H9 (cell line): ENCODE data around the gene CAMKV. TPM values are rescaled to one million over a fixed set of nuclear protein-coding genes. Genes with fewer than 3 reads are reported as not detected.

ENCODE experiments used
- DNase-seq: peaks from one replicate; pipeline ENCODE4 v3.0.0-alpha.2; 2017
- H2AFZ ChIP-seq: one replicate; pipeline ENCODE4 v1.6.1; 2013; ENCODE audit warnings: mild to moderate bottlenecking, low read length, control low read depth, moderate library complexity
- H2AK5ac ChIP-seq: 2 replicates; pipeline ENCODE4 v1.6.1; 2013; ENCODE audit warnings: low read length, control low read depth, mixed read lengths; ENCODE audit not compliant: insufficient read length
- H2BK120ac ChIP-seq: one replicate; pipeline ENCODE4 v1.6.1; 2013; ENCODE audit warnings: low read depth, mild to moderate bottlenecking, low read length, control low read depth, inconsistent platforms; ENCODE audit not compliant: poor library complexity, severe bottlenecking
- H2BK12ac ChIP-seq: 2 replicates; pipeline ENCODE4 v1.6.1; 2013; ENCODE audit warnings: low read length, control low read depth, mixed read lengths, low read depth; ENCODE audit not compliant: insufficient read length
- H2BK15ac ChIP-seq: 2 replicates; pipeline ENCODE4 v1.6.1; 2013; ENCODE audit warnings: low read depth, low read length, control low read depth
- H2BK20ac ChIP-seq: one replicate; pipeline ENCODE4 v1.6.1; 2013; ENCODE audit warnings: low read depth, mild to moderate bottlenecking, low read length, control low read depth, inconsistent platforms; ENCODE audit not compliant: poor library complexity, severe bottlenecking
- H2BK5ac ChIP-seq: 2 replicates; pipeline ENCODE4 v1.6.1; 2013; ENCODE audit warnings: low read length, control low read depth, mixed read lengths; ENCODE audit not compliant: insufficient read length
- H3K14ac ChIP-seq: 2 replicates; pipeline ENCODE4 v1.6.1; 2013; ENCODE audit warnings: low read length, control low read depth; ENCODE audit not compliant: insufficient read depth
- H3K18ac ChIP-seq: 2 replicates; pipeline ENCODE4 v1.6.1; 2013; ENCODE audit warnings: low read depth, mild to moderate bottlenecking, mixed read lengths, low read length, control low read depth; ENCODE audit not compliant: insufficient read length
- H3K23ac ChIP-seq: 2 replicates; pipeline ENCODE4 v1.6.1; 2013; ENCODE audit warnings: low read length, control low read depth, mixed read lengths, low read depth; ENCODE audit not compliant: insufficient read length
- H3K23me2 ChIP-seq: 2 replicates; pipeline ENCODE4 v1.6.1; 2013; ENCODE audit warnings: low read depth, mild to moderate bottlenecking, mixed read lengths, low read length, control low read depth; ENCODE audit not compliant: insufficient read length, poor library complexity, severe bottlenecking
- H3K27ac ChIP-seq: 2 replicates; pipeline ENCODE4 v1.5.1; 2013; ENCODE audit warnings: low read length, control low read depth, mixed read lengths, low read depth; ENCODE audit not compliant: insufficient read length
- H3K27me3 ChIP-seq: 2 replicates; pipeline ENCODE4 v1.6.1; 2013; ENCODE audit warnings: low read length, control low read depth, inconsistent platforms; ENCODE audit not compliant: insufficient read depth
- H3K4ac ChIP-seq: 2 replicates; pipeline ENCODE4 v1.6.1; 2013; ENCODE audit warnings: low read depth, mild to moderate bottlenecking, control low read depth, inconsistent platforms, low read length, moderate library complexity
- H3K4me1 ChIP-seq: 2 replicates; pipeline ENCODE4 v1.6.1; 2013; ENCODE audit warnings: low read length, control low read depth, inconsistent platforms; ENCODE audit not compliant: insufficient read depth
- H3K4me2 ChIP-seq: 2 replicates; pipeline ENCODE4 v1.6.1; 2013; ENCODE audit warnings: low read length, control low read depth, mixed read lengths; ENCODE audit not compliant: insufficient read length, insufficient read depth
- H3K56ac ChIP-seq: 2 replicates; pipeline ENCODE4 v1.6.1; 2013; ENCODE audit warnings: low read depth, mild to moderate bottlenecking, mixed read lengths, low read length, control low read depth; ENCODE audit not compliant: insufficient read length
- H3K79me1 ChIP-seq: 2 replicates; pipeline ENCODE4 v1.6.1; 2013; ENCODE audit warnings: low read depth, mild to moderate bottlenecking, moderate library complexity, low read length, control low read depth, inconsistent platforms; ENCODE audit not compliant: insufficient read depth, poor library complexity, severe bottlenecking
- H3K79me2 ChIP-seq: 2 replicates; pipeline ENCODE4 v1.6.1; 2013; ENCODE audit warnings: low read length, control low read depth, inconsistent platforms; ENCODE audit not compliant: insufficient read depth
- H3K9ac ChIP-seq: 2 replicates; pipeline ENCODE4 v1.6.1; 2013; ENCODE audit warnings: low read length, control low read depth, mixed read lengths; ENCODE audit not compliant: insufficient read length; ENCODE audit errors: extremely low read depth
- H3K9me3 ChIP-seq: one replicate; pipeline ENCODE4 v1.6.1; 2013; ENCODE audit warnings: low read depth, low read length, inconsistent platforms; ENCODE audit not compliant: control insufficient read depth
- H3T11ph ChIP-seq: one replicate; pipeline ENCODE4 v1.6.1; 2013; ENCODE audit warnings: mild to moderate bottlenecking, low read length, control low read depth, inconsistent platforms
- H4K20me1 ChIP-seq: one replicate; pipeline ENCODE4 v1.6.1; 2013; ENCODE audit not compliant: control insufficient read depth, insufficient read length, insufficient read depth
- H4K5ac ChIP-seq: 2 replicates; pipeline ENCODE4 v1.6.1; 2013; ENCODE audit warnings: low read depth, mild to moderate bottlenecking, mixed read lengths, low read length, control low read depth; ENCODE audit not compliant: insufficient read length
- H4K8ac ChIP-seq: replicated peaks from 2 replicates; pipeline ENCODE4 v1.6.1; 2013; ENCODE audit warnings: low read length, control low read depth, mixed read lengths, low read depth; ENCODE audit not compliant: insufficient read length
- H4K91ac ChIP-seq: 2 replicates; pipeline ENCODE4 v1.6.1; 2013; ENCODE audit warnings: low read depth, mild to moderate bottlenecking, moderate library complexity, mixed read lengths, low read length, control low read depth; ENCODE audit not compliant: insufficient read length
- H3K27ac Mint-ChIP-seq, 3 experiments: 2 replicates in 2 of 3; 3 replicates in 1 of 3; pipeline ENCODE4 v1.8.0; 2020 to 2021; ENCODE audit warnings: mixed read lengths in 3 of 3, mild to moderate bottlenecking in 1 of 3, moderate library complexity in 1 of 3
- H3K27me3 Mint-ChIP-seq: 2 replicates; pipeline ENCODE4 v1.8.0; 2021; ENCODE audit warnings: low read depth, mild to moderate bottlenecking, moderate library complexity, mixed read lengths
- H3K36me3 Mint-ChIP-seq, 3 experiments: 2 replicates in 2 of 3; 3 replicates in 1 of 3; pipeline ENCODE4 v1.8.0; 2020 to 2021; ENCODE audit warnings: low read depth in 3 of 3, mixed read lengths in 3 of 3; ENCODE audit not compliant: insufficient read depth in 1 of 3
- H3K4me1 Mint-ChIP-seq, 2 experiments: 2 replicates each; pipeline ENCODE4 v1.8.0; 2020; ENCODE audit warnings: mixed read lengths in 2 of 2
- H3K4me3 Mint-ChIP-seq, 2 experiments: 2 replicates in 1 of 2; 3 replicates in 1 of 2; pipeline ENCODE4 v1.8.0; 2020 to 2021; ENCODE audit warnings: mild to moderate bottlenecking in 2 of 2, mixed read lengths in 2 of 2, moderate library complexity in 1 of 2
- H3K9me3 Mint-ChIP-seq, 2 experiments: 2 replicates in 1 of 2; 3 replicates in 1 of 2; pipeline ENCODE4 v1.8.0; 2020; ENCODE audit warnings: mild to moderate bottlenecking in 2 of 2, mixed read lengths in 2 of 2, moderate library complexity in 1 of 2
- WGBS: extraction: QIAGEN DNeasy Blood & Tissue Kit; methylation state at CpG from one replicate; pipeline ENCODE4 v1.1.7; 2013; ENCODE audit warnings: missing lambda C conversion rate, low lambda C conversion rate, mixed read lengths; ENCODE audit not compliant: insufficient read length; ENCODE audit errors: extremely low coverage; 5-methylcytosine and 5-hydroxymethylcytosine counted together
- total RNA-seq: library from RNA; stranded (reverse); gene quantifications from 2 replicates; pipeline ENCODE4 v1.2.1, GENCODE V29; 2021
- TF ChIP-seq, protein P1 (sequence below): fragments of 200-600 bp; sonication (generic); conservative IDR thresholded peaks from 3 replicates; pipeline ENCODE4 v1.8.0; 2021; ENCODE audit warnings: antibody characterized with exemption, mild to moderate bottlenecking

The CAMKV gene
- total RNA-seq, 1 experiment from 2014 or later = 54.2 TPM

DNA sequence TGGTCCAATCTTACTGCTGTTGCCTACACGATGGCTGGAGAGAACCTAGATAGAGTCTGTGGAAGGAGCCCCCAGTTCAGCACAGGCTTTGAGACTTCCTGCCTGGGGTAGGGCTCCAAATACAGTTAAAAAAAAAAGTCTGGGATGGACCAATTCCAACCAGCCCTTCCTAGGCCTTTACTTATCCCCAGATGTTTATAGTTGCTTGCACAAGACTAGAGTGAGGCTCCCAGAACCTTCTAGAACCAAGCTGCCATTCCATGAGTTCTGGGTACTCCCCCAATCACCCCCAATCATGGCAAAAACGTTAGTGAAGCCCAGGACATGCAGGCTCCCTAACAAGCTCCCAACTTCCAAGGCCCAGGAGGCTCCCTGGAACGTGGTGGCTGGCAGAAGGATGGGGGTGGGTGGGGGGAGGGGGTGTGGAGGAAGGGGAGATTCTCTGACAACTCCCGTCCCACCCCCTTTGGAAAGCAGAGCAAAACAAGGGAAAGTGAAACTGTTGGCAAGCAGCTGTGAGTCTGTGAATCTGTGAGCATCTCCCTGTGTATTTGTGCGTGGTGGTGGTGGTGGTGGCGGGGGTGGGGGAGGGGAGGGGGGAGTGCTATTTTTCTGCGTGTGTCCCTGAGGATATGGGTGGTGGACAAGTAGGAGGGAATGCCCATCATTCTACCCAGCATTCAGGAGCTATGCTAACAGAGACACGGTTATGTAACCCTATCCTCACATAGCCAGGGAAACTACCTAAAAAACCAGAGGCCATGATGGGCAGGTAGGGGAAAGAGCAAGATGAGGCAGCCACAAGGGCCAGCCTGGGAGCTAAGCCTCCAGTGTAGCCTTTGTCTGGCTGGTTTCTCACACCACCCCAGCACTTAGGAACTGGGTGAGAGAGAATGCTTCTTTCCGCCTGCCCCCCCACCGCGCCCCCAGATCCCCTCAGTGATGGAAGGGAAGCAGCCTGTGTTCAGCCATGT lies 31.9 kb upstream of the CAMKV start:
- Mint-ChIP-seq H3K27ac (no peak overlapping the region), H3K4me1 (peaks cover 18 to 30% of the 10 kb centered on the region in 2 experiments), H3K4me3 (no peak overlapping the region), H3K27me3 (no peaks in the 10 kb centered on the region), H3K9me3 (no peaks in the 10 kb centered on the region; a peak in 1 of 5 replicates), H3K36me3 (no peaks in the 10 kb centered on the region; a peak in 1 of 7 replicates)
- DNase-seq = no peak
- Histone ChIP-seq H3K79me2 (no peaks in the 10 kb centered on the region), H3K9me3 (no peaks in the 10 kb centered on the region), H3K9ac (no peak overlapping the region), H3K4me2 (no peak overlapping the region), H2BK5ac (no peak overlapping the region), H3K27me3 (no peaks in the 10 kb centered on the region), H4K5ac (no peak overlapping the region), H3K79me1 (no peaks in the 10 kb centered on the region), H3K14ac (no peak overlapping the region), H3K27ac (no peak overlapping the region), H2BK120ac (no peak overlapping the region), H2BK20ac (no peak overlapping the region), H2BK15ac (no peak overlapping the region), H3K18ac (no peak overlapping the region), H3K4ac (no peak overlapping the region), H3K23me2 (no peaks in the 10 kb centered on the region), H4K8ac (no peak overlapping the region), H4K91ac (no peak overlapping the region), H2AK5ac (no peak overlapping the region), H2AFZ (no peak overlapping the region), H2BK12ac (no peak overlapping the region), H3K56ac (no peak overlapping the region), H3K4me1 (peaks cover 2% of the 10 kb centered on the region; the same call in 1 of the 2 replicates), H3K23ac (no peak overlapping the region), H4K20me1 (peaks cover under 1% of the 10 kb centered on the region), H3T11ph (no peak overlapping the region)
- no CpG with 5 or more reads among the region's 11 CpGs for WGBS
- TF ChIP-seq, protein P1, sequence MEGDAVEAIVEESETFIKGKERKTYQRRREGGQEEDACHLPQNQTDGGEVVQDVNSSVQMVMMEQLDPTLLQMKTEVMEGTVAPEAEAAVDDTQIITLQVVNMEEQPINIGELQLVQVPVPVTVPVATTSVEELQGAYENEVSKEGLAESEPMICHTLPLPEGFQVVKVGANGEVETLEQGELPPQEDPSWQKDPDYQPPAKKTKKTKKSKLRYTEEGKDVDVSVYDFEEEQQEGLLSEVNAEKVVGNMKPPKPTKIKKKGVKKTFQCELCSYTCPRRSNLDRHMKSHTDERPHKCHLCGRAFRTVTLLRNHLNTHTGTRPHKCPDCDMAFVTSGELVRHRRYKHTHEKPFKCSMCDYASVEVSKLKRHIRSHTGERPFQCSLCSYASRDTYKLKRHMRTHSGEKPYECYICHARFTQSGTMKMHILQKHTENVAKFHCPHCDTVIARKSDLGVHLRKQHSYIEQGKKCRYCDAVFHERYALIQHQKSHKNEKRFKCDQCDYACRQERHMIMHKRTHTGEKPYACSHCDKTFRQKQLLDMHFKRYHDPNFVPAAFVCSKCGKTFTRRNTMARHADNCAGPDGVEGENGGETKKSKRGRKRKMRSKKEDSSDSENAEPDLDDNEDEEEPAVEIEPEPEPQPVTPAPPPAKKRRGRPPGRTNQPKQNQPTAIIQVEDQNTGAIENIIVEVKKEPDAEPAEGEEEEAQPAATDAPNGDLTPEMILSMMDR = no peak
